Amniotic stem cell (primary cell): ENCODE measurements around the gene C1orf21.

Experiments used
- DNase-seq: peaks from one replicate; lab custom pipeline; 2025; lab: John Stamatoyannopoulos, UW

Gene C1orf21

DNA sequence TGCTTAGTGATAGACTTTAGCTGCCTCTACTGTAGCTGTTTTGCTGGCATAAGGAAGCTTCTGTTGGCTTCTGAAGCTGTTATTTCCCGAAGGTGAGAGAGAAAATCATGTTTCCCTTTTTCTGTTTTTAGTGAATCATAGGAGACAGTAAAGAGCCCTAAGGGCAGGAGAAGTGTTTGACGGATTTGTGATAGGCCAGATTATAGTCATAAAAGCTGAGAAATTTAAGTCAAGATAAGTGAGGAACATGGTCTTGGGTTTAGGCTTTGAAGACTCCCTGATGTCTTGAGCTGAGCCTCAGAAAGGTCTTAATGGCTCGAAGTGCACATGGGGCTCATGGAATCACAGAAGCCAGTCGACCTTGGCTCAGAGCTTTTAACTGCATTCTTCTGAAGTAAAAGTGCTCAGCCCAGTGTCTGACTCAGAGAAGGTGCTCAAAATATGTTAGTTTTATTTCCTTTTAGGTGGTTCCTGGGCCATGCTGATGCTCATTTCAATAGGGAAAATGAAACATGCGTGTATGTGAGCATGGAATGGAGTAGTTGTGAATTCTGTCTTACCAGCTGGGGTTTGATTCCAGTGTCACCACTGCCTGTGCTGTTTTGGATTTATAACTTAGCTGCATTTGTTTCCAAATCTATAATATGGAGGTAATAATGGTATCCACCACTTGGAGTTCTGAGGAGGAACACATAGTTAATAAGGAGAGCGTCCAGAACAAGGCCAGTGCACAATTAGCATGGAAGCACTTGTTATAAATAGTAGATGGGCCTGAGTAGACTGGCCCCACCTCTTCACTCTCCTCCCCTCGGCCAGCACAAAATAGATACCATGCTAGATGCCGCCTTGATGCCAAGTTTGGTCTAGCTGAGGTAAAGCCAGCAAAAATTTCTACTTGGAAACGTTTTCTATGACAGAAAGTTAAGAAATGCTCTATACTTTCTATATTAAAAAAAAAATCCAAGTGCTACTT lies 99.2 kb downstream of the C1orf21 start:
- no peak for DNase-seq

DNA sequence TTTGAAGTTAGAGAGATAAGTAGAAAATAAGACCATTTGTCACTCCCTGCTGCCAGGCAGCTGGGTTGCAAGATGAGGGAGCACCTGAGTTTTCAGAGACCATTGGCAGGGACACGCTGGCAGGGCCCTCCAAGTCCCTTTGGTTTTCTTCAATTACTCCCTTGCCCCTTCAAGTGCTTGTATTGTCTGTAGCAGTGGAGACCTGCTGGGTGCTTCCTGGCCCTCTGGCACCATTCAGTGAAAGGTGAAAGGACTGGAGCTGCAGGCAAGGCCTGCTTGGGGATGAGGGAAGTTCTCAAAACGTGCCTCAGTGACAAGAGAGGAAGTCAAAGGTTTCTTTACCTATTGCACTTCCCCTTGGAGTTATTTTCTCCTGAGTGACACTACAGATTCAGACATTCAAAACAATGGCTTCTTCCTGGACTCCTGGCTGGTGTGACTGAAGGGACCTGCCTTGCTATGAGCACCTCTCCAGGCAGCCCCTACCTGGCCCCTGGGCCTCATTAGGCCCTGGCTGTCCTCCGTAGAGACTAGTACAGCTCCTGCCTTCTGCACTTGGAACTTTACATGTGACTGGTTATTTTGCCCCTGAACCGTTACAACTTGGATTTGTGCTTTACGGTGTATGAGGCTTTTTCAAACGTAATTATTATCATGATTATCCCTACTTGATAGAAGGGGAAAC lies 100.1 kb downstream of the C1orf21 start:
- DNase-seq, result no peak

DNA sequence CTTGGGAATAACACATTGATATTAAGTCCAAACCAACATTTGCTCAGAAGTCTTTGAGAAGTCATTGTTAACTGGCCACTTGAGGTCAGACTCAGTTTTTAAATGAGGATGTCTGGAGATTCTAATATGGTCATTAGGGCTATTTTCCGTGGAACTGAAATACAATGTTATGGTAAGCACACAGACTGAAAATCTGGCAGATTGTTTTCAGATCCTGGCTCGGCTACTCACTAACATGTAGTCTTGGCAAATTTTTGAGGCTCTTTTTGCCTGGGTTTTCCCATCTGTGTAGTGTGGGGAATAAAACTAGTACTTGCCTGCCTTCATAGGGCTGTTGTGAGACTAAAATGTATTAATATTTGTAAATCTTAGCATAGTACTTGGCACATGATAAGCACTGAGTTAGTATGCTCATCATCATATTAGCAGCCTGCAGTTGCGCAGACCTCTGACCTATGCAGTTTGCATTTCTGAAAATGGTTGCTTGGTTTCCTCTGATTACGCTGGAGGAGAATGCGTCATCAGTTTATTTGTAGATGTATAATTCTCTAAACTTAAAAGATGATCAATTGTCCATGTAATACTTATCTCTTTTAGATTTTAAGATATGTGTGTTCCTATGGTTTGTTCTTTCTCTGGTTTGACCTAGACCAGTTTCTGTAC lies 100.8 kb downstream of the C1orf21 start:
- no peak for DNase-seq

DNA sequence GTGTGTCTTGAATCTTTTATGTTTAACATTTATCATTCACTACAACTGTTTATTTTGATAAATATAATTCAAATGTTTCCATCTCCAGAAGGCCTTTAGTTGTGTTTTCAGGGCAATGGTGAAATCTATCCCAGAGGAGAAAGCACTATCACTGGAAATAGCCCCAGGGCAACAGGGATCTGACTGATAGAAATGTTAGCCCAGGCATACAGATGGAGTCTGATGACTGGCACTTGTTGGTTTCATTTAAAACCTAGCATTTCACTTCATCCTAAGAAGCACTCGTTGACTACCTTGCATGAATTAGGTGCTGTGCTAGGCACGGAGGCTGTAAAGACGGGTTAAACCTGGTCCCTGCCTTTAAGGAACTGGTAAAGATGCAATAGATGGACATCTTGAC lies 103.1 kb downstream of the C1orf21 start:
- no peak for DNase-seq

DNA sequence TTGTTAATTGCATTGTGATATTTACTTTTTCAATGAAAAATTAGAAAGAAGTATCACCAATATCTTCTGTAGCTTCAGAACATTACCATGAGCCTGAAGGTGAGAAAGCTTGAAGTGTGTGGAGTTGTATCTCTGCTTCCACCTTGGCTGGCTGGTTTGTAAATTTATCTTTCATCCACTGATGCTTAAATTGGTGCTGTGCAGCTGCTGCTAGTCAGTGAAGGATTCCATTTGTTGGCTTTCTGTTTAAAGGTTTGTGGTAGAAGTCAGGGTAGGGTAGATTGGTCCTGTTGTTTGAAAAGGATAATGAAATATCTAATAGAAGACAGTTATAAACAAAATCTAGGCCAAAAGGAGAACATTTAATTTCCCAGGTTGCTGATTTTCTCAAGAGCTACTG lies 105.7 kb downstream of the C1orf21 start:
- DNase-seq, result no peak

DNA sequence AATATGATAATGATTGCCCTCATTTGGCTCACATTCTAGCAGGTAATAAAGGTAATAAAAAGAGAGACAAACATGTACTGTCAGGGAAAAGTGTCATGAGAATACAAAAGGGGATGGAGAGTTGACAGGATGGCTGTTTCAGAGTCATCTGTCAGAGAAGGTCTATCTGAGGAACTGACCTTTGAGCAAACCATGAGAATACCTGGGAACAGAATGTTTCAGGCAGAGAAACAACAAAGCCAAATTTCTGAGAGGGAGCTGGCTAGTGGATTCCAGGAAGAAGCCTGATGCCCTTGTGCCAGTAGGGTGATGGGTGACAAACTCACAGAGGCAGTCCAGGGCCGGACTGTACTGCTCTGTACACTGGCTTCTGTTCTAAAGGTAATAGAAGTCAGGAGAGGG lies 107.2 kb downstream of the C1orf21 start:
- no peak for DNase-seq

DNA sequence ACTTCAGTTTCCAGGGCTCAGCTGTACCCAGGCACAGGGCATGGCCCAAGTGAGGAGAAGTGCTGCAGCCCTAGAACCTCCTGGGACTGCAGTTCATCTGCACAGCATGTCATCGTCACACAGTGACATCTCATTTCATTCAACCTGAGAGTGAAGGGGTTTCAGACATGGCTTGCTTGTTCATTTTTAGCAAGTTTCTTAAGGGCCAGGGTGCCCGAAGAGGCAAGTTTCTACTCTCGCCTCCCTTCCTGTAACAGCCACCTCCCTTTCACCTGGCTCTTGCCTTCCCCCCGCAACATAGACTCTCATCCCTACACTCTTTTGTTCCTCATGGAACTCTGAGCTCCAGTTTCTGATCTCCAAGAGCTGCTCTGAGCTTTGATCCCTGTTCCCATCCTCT lies 108.1 kb downstream of the C1orf21 start:
- no peak for DNase-seq

DNA sequence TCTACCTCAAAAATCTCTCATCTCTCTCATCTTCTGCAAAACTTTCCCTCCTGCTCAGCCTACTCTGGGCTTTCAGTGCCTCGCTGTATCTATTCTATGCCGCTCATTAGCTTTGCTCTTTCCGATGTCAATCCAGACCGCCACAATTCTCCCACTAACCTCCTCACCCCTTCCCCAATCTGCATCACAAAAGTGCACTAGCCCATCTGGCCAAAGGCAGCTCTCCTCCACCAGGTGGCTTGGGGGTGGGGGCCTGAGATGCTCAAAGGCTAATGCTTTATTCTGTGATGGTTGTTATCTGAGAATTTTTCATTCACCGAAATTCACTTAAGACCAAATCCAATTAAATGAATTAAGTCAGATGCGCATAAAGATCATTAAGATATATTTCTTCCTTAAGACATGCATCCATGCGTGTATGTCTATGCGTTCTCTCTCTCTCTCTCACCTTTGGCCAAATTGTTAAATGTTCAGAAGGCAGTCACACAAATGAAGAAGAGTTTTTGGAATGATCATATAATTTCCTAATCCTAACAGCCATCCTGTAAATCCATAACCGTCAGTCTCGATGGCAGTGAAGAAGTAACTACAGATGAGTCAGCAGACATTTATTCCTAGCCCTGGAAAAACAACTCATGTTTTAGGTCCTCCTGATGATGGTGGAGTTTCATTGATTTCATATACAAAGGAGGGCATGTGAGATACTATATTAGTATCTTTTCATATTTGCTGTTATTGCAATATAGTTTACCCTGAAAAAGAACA lies 111.3 kb downstream of the C1orf21 start:
- DNase-seq, result no peak

DNA sequence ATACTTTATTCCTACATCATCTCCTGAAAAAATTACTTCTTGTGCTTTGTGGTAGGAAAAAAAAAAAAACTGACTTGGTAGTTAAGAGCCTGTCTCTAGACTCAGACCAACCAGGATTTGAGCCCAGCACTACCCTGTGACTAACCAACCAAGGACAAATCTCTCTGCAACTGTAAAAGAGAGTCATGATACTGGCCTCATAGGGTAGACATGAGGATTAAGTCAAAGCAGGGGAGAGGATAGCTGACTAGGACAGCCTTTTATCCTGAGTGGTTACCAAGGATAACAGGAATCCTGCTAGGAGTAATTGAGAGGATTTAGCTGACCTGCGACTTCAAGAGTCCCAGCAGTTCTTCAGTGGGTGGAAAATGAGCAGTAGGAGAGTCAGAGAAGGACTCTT lies 112.8 kb downstream of the C1orf21 start:
- DNase-seq, result no peak

DNA sequence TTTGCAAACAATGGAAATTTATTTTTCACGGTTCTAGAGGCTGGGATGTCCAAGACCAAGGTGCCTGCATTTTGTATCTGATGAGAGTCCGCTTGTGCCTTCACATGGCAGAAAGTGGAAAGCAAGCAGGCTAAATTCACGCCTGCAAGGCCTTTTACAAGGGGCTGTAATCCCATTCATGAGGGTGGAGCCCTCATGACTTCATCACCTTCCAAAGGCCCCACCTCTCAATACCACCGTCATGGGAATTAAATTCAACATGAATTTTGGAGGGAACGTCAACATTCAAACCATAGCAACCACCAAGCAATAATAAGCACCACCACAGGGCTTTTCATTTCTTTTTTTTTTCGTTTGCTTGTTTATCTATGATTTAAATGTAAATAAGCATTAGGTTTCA lies 115.3 kb downstream of the C1orf21 start:
- no peak for DNase-seq

DNA sequence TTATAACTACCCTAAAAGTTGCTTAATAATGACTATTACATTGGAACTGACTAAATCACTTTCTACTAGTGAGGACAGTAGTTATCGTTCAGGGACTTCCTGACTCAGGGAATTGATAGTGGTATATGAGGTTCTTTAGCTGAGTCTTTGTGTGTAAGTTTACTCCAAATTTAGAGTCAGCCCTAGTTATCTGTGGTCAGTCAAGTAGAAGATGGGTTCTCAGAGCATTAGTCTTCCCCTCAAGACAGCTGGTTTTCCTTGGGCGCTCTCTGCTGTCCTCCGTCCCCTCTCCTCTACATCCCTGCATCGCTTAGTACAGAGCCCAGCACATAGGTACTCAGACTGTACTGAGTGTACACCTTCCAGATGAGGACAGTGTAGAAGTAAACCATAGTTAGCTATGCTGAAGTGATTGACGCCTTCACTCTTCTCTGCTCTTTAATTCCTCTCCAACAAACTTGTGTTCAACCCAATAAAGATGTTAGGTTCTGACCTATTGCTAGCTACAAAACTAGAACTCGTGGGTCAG lies 116.5 kb downstream of the C1orf21 start:
- DNase-seq, result no peak

DNA sequence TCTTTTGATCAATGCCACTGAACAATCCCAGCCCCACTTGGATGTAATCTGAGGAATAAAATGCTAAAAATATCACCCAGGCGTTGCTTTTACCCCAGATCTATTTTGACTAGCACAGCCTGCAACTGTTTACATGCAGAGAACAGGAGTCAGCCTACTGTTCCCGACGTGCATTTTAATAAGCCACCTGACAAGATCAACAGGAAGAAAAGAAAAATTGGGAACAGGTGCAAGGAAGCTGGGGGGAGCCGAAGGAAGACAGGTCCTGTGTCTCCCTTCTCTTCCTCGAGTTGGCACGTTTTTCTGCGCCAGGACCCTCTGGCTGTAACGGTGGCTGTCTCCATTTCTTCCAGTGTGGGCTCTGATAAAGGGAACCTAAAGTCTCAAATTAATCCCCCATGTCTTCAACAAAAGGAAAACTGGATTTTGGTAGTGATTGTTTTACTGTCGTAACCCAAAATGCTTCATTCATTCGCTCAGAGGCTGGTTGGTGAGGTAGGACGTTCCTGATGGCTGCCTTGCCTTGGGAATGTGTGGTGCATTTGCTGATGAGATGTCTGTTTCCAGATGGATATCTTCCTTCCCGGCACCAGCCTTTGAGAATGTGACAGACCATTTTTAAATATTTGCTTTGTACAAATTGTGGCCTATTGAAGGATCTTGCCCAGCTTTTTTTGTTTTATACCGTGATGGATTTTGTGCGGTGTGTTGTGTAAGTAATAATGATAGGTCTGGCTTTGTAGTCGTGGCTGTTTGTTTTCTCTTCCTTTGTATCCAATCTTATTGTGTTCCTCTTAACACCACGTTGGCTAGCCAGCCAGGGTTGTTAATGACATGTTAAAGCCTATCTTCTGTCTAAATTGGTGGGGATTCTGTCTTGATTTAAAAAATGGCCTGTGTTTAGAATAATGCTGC lies 117.5 kb downstream of the C1orf21 start:
- DNase-seq, result no peak

DNA sequence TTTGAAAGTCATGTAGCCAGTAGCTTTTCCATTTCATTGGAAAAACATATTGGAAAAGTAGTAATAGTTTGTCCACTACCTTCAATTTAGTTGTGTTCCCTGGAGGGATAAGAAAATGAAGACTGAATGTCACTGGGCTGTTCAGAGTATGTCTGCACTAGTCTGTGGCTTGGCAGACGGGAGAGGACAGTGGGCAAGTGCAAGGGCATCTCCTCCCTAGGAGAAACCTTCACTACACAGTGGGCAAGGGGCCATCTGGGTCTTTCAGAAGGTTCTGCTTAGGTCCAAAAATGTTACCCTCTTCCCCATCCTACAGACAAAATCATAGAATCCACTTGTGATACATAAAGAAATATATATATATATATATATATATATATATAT lies 118.1 kb downstream of the C1orf21 start:
- no peak for DNase-seq

DNA sequence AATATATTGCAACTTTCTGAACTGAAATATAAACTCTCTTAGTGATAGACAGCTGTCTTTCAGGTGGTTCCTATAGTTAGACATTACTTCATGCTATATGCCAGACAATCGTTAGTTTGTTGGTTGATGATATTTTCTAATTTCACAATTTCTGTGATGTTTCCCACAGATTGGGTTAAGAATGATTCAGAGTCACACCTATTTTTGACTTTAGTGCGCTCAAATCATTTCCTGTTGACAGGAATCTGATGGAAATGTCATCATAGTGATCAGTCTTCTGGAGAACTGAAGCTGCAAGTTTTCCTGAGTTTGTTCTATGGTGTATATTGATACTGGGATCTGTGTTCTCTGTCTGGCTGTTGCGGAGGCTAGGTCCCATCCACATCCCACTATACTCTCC lies 119.7 kb downstream of the C1orf21 start:
- DNase-seq, result no peak

DNA sequence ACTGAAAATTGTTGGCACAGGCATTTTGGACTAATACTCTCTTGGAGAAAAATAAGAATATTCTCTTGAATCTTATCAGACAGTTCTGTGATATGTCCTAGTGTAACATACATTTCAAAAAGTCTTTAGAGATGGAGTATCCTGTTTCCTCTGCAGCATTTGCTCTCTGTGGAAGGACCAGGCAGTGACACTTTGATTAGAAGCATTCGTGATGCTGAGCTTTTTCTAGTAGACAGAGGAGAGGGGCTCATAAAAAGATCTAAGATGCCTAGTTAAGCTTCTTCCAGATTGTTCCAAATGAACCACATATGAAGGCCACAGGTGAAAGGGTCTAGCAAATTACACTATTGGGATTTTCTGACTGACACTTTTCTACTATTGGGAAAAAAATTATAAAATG lies 120.3 kb downstream of the C1orf21 start:
- no peak for DNase-seq

DNA sequence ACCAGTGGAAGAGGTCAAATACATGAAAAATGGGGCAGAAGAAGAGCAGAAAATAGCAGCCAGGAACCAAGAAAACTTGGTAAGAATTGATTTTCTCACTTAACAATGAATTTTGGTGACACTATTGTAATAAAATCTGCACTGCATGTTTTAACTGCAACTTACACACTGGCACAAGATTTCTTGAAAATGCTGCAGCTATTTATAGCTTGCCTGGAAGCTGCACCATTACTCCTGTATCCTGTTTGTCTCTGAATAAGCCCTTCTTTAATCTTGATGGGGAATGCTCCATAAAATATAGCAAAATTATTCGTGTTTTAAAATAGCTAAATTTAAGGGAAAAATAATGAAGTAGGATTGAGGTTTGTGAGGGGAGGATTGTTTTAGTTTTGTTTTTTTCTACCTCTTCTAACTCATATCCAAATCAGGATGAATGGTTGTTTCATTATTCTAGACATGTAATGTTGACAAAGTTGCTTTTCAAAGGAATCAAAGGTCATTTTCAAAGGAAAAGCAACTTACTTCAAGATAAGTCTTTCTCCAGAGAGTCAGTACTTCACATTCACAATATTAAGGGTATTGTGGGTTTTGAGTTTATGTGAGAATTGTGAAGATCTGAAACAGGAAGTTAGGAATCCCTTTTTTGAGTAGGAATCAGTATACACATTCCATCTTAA lies 120.9 kb downstream of the C1orf21 start:
- no peak for DNase-seq

DNA sequence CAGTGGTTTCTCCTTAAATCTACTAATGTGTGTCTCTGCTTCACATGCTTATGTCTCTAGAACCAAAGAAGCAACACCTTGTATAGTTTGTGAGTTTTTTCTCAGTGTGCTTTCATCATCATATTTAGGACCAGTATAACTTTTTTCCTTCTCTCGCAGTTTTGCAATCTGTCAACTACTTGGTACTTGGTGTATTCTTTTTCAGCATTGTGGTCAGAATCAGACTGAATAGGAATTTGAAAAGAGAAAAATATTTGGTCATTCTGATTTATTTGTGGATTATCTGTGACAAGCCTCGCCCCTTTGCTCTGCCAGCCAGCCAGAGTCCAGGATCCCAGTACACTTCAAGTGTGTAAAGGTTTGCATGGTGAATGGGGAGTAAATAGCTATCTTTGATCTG lies 122.3 kb downstream of the C1orf21 start:
- no peak for DNase-seq

DNA sequence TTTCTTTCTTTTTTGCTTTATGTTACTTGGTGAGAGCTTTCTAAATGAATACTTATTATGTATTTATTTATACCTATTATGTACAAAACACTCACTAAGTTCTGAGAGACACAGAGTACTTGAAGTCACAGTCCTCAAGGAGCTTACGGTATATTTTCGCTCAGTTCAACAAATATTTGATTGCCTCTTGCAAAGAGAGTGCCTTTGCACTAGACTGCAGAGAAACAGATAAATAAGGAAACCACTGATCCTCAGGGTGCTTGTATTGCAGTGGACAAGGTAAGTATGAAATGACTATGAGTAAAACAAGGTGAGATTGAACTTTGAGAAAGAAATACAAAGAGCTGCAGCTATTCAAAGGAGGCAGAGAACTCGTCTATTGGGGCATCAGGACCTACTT lies 123.3 kb downstream of the C1orf21 start:
- no peak for DNase-seq

DNA sequence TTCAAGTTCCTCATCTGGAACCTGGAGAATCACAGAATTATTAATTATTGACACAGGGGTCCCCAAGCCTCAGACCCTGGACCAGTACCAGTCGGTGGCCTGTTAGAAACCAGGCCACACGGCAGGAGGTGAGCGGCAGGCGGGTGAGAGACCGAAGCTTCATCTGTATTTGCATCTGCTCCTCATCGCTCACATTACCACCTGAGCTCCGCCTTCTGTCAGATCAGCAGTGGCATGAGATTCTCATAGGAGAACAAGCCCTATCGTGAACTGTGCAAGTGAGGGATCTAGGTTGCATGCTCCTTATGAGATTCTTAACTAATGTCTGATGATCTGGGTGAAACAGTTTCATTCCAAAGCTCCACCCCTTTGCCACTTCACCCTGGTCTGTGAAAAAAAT lies 125.9 kb downstream of the C1orf21 start:
- DNase-seq, result no peak

DNA sequence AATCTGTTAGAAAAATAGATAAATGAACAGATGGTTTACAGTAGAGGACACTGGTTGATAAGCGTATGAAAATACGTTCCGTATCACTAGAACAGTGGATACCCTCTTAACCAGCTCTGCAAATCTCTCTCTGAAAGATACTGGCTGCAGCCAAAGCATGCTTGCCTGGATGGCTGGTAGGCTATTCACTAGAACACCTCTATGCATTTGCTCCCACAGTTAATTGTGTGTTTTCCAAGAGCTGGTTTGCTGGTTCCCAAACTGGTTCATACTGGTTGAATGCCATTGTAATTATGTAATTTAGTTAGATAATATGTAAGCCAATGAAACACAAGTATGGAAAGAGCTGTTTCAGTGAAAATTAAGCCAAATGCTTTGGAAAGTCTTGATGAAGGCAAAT lies 126.6 kb downstream of the C1orf21 start:
- no peak for DNase-seq
